ENCODE data around the gene HPSE2.
A peak's percentile ranks its signal among the peaks of the same experiment; 100 is the strongest.

HPSE2 gene

DNA sequence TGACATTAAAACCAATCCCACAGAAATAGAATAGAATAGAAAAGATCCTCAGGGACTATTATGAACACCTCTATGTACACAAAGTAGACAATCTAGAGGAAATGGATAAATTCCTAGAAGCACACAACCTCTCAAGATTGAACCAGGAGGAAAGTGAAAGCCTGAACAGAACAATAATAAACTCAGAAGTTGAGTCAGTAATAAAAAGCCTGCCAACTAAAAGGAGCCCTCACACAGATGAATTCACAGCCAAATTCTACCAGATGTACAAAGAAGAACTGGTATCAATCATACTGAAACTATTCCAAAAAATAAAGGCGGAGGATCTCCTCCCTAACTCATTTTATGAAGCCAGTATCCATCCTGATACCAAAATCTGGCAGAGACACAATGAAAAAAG lies 568.6 kb downstream of the HPSE2 start:
- no peak for DNase-seq

GRCh38 chr10:98666276-98666675 lies 569.4 kb downstream of the HPSE2 start:
- no peak for DNase-seq

DNA sequence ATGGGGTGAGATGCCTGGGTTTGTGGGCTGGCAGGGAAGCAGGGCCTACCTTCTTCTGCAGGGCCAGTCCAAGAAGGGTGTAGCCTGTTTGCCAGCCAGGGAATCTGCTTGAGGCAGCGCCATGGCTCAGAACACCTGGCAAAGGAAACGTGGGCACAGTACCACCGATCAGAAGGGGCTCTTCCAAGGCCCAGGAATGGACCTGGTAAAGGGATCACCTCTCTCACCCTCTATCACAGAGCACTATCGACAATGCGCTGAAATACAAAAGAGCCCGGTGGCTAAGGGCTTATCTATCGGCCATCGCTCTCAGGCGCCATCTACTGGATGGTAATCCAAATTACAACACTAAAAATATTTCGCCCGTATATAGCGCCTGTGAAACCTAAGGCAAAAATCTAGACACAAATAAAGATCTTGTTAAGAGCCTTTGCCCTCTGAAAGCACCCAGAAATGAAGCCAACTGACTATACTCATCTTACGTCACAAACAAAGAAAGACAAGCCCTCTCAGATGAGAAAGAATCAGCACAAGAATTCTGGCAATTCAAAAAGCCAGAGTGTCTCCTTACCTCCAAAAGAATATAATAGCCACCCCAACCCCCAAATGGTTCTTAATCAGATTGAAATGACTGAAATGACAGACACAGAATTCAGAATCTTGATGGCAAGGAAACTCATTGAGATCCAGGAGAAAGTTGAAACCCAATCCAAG lies 571.2 kb downstream of the HPSE2 start:
- peak in 1 of 3 experiments; percentile 1 for DNase-seq

GRCh38 chr10:98659951-98660350 lies 575.7 kb downstream of the HPSE2 start:
- no peak for DNase-seq

DNA sequence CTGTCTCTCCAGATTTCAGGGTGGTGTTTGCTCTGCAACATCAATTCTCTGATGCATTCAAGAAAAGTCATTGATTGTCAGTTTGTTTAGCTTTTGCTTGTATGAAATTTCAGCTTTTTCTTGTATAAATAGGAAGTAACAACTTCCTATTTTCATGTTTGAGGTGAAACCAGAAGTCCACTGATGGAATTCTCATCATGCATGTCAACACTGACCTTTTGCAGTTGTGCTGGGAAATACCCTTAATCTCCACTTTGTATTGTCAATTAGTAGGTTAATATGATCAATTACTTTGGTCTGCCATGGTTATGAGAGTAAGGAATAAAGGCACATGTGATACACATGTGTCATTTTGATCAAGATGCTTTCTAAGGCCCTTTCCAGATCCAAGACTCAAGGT lies 580.2 kb downstream of the HPSE2 start:
- DNase-seq = no peak

DNA sequence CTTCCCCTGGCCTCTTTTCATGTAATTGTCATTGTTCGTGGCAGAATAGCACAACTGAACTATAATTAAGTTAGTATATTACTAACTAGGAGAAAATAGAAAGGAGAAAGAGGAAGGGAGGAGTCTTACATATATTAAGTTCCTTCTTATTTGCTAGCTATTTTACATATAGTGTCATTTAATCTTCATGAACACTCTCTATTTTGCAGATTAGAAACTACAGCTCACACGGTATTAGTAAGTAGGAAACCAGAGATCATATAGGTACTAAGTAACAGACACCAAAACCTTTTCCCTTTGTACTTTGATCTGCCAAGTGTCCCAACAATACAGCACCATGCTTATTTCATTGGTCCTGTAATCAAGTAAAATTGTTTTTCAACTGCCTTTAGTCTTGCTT lies 586.5 kb downstream of the HPSE2 start:
- no peak for DNase-seq

DNA sequence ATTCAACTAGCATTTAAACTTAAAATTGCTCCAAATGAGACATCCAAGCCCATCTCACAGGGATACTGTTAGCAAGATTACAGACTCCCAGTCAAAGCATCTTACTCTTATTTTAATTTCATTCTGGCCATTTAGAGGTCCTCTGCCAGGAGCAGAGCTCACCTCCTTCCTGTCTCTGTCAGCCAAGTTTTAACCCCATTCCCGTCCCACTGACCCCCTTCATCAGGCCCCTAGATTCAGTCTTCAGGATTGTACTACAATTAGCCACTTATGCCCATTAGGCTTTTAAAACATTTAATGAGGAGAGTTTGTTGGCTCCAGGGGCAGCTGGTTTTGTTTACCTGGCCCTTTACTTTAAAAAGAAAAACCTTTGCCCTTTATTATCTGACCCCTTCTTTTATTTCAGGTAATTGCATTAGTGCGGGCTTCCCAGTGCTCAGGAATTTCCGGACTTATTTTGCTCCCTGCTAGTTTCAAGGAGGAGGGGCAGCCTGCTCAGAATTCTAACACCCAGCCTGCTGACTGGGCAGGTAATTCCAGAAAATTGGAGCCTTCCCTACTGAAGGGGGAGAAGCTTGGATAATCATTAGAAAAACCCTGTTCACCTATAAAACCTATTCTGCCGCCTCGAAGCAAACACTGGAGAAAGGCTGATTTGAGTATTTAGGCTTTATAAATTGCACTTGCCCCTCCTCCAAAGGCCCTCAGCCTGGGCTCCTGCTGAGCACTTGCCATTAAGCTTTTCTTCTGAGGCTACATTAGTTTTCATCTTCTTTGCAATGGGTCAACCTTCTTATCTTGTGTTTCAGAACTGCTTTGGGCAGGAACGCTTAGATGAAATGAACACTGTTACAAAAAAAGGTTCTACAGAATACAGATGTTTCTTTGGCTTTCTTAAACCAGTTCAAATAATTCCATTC lies 588.4 kb downstream of the HPSE2 start:
- peak in 2 of 3 experiments; percentile 7 to 33 for DNase-seq

DNA sequence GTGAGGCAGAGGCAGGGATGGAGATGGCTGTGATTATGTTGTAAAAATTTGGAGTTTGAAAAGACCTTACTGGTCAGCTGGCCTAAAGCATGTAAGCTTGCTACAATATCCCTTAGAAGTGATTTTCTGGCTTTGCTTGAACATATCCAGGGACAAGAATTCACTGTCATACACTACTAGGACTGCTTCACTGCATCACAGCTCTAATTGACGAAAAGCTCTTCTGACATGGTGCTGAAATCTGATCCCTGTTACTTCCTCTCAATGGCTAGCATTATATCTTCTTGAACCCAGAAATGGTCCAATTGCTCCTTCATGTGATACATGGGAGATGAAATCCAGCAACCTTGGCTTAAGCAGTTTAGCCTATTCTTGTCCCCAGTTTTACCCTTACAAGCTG lies 591.2 kb downstream of the HPSE2 start:
- no peak for DNase-seq

DNA sequence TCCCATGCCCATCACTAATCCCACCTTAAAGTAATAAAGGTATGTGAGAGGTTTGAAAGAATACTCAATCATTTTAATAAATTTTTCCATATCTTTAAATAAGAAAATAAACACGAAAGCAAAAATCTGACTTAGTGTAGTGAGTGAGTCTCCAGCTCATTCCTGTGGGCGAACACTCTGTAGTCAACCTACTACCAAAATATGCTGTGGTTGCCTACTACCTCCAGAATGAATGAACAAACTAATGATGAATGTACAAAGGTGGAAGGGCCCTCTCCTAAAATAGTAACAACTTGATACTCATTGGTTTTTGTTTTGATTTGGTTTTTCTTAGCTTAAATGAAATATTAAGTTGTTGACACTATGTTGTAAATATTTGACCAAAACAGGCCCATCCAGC lies 593.4 kb downstream of the HPSE2 start:
- DNase-seq = no peak

DNA sequence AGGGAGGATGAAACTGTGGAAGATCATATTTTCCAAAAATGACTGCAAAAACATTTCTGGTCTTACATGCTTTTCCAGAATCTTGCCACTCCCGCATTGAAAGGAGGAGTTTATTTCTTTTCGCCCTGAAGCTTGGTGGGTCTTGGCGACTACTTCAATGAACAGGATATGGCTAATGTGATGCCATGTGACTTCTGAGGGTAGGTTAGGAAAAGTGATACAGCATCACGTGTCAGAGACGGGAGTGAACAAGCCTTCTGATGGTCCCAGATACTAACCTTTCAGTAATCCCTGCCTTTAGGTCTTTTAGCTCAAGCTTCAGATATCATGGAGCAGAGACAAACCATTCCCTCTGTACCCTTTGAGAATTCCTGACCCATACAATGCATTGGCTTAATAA lies 596.7 kb downstream of the HPSE2 start:
- no peak for DNase-seq

- no peak for DNase-seq
These were observed 598.7 kb downstream of the HPSE2 start for GRCh38 chr10:98636921-98637329.

DNA sequence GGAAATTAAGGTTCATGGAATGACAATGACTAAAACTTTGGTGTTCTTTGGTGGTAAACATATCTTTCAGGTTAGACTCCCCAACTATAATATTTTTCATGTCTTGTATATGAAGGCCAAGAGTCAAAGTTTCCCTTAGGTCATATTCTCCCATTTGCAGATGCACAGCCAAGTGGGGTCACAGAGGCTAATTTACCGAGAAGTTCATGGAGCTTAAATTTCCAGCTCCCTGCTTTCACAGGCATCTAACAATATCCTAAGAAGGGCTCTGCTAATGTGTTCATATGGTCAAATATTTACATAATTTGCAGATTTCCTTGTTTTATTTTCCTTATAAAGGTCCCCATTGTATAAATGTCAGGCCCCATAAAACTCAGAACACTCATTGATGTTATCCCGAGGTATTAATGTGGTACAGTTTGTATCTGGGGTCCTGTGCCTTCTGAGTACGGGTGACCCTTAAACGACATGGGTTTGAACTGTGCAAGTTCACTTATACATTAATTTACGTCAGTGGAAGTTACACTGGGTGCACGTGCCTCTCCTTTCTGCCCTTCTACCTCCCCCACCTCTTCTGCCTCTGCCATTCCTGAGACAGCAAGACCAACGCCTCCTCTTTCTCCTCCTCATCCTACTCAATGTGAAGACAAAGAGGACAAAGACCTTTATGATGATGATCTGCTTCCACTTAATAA lies 603.0 kb downstream of the HPSE2 start:
- DNase-seq = no peak

GRCh38 chr10:98628206-98628605 lies 607.4 kb downstream of the HPSE2 start:
- no peak for DNase-seq

DNA sequence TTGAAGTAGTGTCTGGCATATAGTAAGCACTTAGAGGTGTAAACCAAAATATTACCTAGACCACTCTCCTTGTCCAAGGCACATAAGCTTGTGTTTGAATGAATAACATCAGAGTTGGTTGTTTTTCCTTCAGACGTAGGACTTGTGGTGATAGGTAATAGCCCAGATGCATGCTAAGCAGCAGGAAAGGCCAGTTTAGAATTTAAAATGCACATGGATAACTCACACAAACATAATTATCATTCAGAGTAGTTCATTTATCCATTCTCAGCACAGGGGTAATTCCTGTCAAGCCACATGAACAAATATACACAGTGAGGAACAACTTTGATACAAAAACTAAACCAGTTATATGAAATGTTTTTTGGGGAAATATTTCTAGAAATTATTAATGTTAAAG lies 607.9 kb downstream of the HPSE2 start:
- no peak for DNase-seq

GRCh38 chr10:98624963-98625362 lies 610.7 kb downstream of the HPSE2 start:
- no peak for DNase-seq

- DNase-seq = no peak
These were observed 612.5 kb downstream of the HPSE2 start for GRCh38 chr10:98623176-98623575.

DNA sequence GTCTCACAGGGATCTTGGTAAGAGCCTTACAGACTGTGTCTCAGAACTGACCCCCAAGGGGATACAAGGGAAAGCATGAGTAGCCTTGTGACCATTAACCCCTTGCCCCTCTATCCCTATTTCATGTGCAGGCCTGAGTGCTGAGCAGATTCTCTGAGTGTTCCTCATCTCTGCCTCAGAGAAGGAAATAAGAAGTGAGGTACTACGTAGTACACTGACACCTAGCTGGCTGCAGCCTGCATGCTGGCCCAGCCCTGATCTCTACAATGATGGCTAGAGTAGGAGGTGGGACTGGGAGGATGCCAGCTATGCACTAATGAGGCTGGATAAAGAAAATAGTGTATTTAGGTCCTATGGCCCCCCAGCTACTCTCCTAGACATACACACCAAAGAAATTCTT lies 614.0 kb downstream of the HPSE2 start:
- no peak for DNase-seq

DNA sequence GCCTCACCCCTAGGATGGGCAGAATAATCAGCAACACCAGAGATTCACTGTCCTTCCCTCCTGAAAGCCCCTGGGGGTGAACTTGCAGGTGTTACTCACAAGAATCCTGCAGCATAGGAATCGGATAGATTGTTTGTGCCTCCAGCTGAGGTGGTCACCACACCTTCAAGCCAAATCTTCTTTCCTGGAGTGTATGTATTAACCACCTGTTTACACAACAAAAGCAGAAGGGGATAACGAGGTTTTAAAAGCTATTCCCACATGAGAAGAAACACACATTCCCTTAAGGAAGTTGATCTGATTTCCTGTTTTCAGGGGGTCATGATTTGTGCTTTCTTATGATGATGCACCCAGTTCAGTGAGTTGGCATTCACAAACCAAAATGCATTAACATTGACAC lies 615.1 kb downstream of the HPSE2 start:
- DNase-seq = no peak

- DNase-seq = no peak
These were observed 616.2 kb downstream of the HPSE2 start for GRCh38 chr10:98619446-98619845.

DNA sequence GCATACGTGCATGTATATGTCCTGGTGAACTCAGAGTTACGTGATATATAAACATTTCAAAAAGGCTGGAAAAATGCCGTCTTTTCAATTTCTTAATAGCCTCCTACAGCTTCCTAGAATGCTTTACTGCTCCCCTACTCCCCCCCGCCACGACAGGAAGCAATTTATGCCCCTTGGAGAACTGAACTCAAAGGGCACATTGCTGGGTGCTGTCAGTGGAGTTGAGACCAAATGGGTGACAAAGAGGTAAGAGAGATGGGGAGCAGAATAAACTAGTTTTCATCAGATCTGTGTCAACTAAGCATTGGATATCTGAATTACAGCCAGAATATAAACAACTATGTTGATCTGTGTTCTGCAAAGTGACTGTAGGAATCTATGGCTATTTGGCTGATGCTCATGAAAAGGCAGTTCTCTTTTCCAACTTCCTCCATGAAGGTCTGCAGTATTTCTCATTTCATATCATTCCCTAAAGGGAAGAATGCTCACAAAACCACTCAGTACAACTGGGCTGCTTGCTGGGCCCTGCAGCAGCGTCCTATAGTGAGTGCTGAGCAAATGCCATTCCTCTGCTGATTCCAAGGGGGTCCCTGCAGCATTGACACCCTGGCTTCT lies 617.6 kb downstream of the HPSE2 start:
- DNase-seq = no peak

- no peak for DNase-seq
These were observed 622.2 kb downstream of the HPSE2 start for GRCh38 chr10:98613446-98613845.

DNA sequence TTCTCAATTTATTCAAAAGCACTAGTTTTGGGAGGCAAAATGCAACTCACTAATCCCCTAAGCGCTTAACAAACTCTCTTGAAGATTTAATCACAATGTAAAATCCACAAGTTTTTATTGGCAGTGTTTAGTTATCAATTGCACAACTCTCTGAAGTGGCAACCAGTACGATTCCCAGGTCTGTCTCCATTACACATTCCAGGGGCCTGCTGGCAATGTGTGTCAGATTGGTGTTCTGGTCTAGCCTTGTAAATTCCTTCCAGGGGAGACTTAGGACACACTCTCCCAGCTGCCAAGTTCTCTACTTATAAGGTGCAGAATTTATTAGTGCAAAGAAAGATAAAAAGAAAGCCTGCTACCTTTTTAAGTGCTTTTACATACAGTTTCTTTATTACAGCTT lies 624.2 kb downstream of the HPSE2 start:
- DNase-seq = no peak

DNA sequence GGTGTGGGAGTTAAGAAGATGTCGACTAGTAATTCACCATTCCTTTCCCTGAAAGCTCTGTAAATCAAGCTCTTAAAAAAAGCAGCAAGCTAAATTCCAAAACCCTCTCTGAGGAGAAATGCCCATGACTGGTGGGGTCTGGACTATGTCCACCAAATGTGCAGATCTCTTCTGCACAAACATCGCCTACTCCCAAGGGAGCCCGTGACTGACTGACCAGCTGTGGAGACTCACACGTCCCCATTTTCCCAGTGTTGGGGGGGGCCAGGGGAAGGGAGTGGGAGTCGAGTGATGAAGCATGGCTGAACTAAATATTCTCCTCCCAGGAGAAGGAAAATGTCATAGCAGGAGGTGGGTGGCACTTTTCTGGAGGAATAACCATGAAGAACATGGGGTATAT lies 624.8 kb downstream of the HPSE2 start:
- no peak for DNase-seq

All from NCI-H1417 (cell line).